GM12864 (cell line): Measurements from ENCODE around the gene BTC.
"Not testable (repeated sequence)": the region's sequence is repeated elsewhere in the genome, so short reads cannot be mapped to it uniquely, and the experiment has no call there.

Experiments
- DNase-seq: peaks from one replicate; pipeline ENCODE4 v3.0.0-alpha.2; 2011; ENCODE audit warnings: low read depth
- H3K4me3 ChIP-seq: 2 replicates; pipeline ENCODE4 v1.5.1; 2011; ENCODE audit warnings: mild to moderate bottlenecking, low read depth, low read length, control low read depth
- TF ChIP-seq, protein P1 (sequence below): IDR thresholded peaks from 2 replicates; pipeline ENCODE4 v1.5.1; 2011; ENCODE audit warnings: low read depth, mild to moderate bottlenecking, moderate library complexity, low read length, control low read depth, inconsistent platforms; ENCODE audit errors: missing control alignments

The BTC gene

DNA sequence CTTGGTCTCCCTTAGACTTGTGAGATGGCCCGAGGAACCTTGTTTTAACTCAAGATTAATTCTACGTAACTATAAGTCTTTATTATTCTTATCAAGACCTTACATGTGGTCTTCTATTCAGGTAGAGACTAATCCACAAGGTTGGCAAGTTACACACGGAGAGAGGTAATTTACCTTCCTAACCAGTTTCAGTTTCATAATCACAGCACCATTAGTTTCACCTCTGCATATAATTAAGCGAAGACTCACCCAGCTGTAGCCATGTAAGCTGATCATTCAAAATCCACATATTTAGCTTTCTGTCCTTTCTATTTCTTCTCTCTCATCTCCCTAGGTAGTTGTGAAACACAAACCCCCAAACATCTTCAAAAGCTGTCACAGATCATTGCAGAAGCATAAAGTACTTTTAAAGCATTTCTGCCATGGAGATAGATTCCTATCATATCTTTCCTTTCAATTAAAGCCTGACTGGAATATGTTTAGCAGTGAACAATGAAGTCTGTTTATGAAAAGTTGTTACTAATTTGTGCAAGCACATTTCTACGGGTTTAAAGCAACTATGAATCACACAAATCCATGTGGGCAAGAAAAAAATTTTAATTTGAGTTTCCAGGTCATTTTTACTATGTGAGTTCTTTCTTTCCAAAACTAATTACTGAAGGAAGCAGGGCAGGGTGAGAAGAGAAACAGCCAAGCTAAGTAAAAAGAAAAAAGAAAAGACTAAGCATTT, 78.5 kb downstream of the BTC start:
- no peak for DNase-seq

DNA sequence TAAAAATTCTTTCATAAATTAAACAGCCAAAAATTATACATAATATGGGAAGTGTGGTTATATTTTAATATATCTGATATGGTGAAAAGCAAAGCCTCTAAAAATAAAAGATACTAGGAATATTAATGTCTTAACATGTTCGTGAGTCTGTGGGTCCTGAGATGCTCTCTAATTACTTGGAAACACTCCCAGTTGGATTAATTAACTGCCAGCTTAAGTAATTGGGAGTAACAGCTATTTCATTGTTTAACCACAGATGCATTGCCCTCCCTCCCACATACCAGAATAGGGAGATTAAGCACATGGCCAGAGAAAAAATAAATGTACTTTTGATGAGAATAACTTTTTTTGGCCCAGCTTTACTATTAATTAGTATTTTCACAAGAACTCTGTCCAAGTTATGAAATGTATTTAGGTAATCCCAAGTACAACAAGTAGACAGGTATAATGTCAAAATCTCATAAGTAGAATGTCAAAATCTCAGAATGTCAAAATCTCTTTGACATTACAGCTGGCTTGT, 79.7 kb downstream of the BTC start:
- no peak overlapping the region for H3K4me3 ChIP-seq
- TF ChIP-seq, protein P1, sequence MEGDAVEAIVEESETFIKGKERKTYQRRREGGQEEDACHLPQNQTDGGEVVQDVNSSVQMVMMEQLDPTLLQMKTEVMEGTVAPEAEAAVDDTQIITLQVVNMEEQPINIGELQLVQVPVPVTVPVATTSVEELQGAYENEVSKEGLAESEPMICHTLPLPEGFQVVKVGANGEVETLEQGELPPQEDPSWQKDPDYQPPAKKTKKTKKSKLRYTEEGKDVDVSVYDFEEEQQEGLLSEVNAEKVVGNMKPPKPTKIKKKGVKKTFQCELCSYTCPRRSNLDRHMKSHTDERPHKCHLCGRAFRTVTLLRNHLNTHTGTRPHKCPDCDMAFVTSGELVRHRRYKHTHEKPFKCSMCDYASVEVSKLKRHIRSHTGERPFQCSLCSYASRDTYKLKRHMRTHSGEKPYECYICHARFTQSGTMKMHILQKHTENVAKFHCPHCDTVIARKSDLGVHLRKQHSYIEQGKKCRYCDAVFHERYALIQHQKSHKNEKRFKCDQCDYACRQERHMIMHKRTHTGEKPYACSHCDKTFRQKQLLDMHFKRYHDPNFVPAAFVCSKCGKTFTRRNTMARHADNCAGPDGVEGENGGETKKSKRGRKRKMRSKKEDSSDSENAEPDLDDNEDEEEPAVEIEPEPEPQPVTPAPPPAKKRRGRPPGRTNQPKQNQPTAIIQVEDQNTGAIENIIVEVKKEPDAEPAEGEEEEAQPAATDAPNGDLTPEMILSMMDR: no peak
- DNase-seq: no peak

More for the DNA sequence above, 78.5 kb downstream of the BTC start:
- no peak overlapping the region for H3K4me3 ChIP-seq
- TF ChIP-seq, protein P1: no peak

DNA sequence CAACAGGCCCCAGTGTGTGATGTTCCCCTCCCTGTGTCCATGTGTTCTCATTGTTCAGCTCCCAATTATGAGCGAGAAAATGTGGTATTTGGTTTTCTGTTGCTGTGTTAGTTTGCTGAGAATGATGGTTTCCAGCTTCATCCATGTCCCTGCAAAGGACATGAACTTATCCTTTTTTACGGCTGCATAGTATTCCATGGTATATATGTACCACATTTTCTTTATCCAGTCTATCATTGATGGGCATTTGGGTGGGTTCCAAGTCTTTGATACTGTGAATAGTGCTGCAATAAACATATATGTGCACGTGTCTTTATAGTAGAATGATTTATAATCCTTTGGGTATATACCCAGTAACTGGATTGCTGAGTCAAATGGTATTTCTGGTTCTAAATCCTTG, 86.2 kb downstream of the BTC start:
- not testable (repeated sequence) for H3K4me3 ChIP-seq, DNase-seq
